ENCODE data around the gene SLC6A5.

- TF ChIP-seq, protein P1, sequence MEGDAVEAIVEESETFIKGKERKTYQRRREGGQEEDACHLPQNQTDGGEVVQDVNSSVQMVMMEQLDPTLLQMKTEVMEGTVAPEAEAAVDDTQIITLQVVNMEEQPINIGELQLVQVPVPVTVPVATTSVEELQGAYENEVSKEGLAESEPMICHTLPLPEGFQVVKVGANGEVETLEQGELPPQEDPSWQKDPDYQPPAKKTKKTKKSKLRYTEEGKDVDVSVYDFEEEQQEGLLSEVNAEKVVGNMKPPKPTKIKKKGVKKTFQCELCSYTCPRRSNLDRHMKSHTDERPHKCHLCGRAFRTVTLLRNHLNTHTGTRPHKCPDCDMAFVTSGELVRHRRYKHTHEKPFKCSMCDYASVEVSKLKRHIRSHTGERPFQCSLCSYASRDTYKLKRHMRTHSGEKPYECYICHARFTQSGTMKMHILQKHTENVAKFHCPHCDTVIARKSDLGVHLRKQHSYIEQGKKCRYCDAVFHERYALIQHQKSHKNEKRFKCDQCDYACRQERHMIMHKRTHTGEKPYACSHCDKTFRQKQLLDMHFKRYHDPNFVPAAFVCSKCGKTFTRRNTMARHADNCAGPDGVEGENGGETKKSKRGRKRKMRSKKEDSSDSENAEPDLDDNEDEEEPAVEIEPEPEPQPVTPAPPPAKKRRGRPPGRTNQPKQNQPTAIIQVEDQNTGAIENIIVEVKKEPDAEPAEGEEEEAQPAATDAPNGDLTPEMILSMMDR (IDR thresholded peaks at IDR 0.05) = no peak
- no peak for TF ChIP-seq POLR2A (IDR thresholded peaks at IDR 0.05)
Observed at GRCh38 chr11:20620988-20621387, 21.6 kb downstream of the SLC6A5 start.

Measured in tibial nerve (tissue), 3 donors.